HG03139 (cell line): Measurements from ENCODE around the gene SUN5.

Source experiments
- ATAC-seq: cut with Tn5 transposase; IDR thresholded peaks from one replicate; pipeline ENCODE4 v1.9.1; 2021; ENCODE audit not compliant: unreplicated experiment

SUN5 gene

GRCh38 chr20:33014336-33015113 is 10.3 kb upstream of the SUN5 start:
- ATAC-seq = no peak

- ATAC-seq = no peak
These were observed 9.6 kb upstream of the SUN5 start for GRCh38 chr20:33013701-33014326.

- ATAC-seq = no peak
These were observed 8.3 kb upstream of the SUN5 start for GRCh38 chr20:33012327-33013189.

GRCh38 chr20:33010674-33011449 is 6.6 kb upstream of the SUN5 start:
- no peak for ATAC-seq

GRCh38 chr20:33010133-33010504 is 5.9 kb upstream of the SUN5 start:
- no peak for ATAC-seq

GRCh38 chr20:33009214-33010132 is 5.2 kb upstream of the SUN5 start:
- no peak for ATAC-seq

GRCh38 chr20:33008336-33009213 is 4.3 kb upstream of the SUN5 start:
- ATAC-seq = no peak

GRCh38 chr20:33007376-33008335 is 3.4 kb upstream of the SUN5 start, which contains the start of gene BPIFB2:
Gene BPIFB2, plus strand, starts transcription at chr20:33007704. Its CDS starts 871 bp downstream, at chr20:33008575.
- no peak for ATAC-seq

- no peak for ATAC-seq
These were observed 2.6 kb upstream of the SUN5 start for GRCh38 chr20:33006776-33007375.

- ATAC-seq = no peak
These were observed 1.9 kb upstream of the SUN5 start for GRCh38 chr20:33005908-33006775.

GRCh38 chr20:33005132-33005566 is 916 bp upstream of the SUN5 start:
- no peak for ATAC-seq

- no peak for ATAC-seq
These were observed 2.0 kb downstream of the SUN5 start for GRCh38 chr20:33002087-33002808.

GRCh38 chr20:33000802-33001466 is 3.3 kb downstream of the SUN5 start:
- no peak for ATAC-seq

- ATAC-seq = no peak
These were observed 4.5 kb downstream of the SUN5 start for GRCh38 chr20:32999603-33000250.

GRCh38 chr20:32997431-32997830 is 6.8 kb downstream of the SUN5 start:
- ATAC-seq = no peak
